HEK293T (cell line): Measurements from ENCODE around the gene HSPA1A.

ENCODE experiments used
- CTCF ChIA-PET: fragments of 350-600 bp; formaldehyde crosslinking; extraction: SDS; loops from one replicate; lab custom pipeline; 2021; ENCODE audit warnings: antibody characterized with exemption, inconsistent platforms; lab: Yijun Ruan, JAX
- POLR2A ChIA-PET: fragments of 350-600 bp; formaldehyde crosslinking; extraction: SDS; loops from one replicate; lab custom pipeline; 2020; ENCODE audit warnings: antibody characterized with exemption, inconsistent platforms; lab: Yijun Ruan, JAX
- DNase-seq: peaks from one replicate; pipeline ENCODE4 v3.0.0; 2012; ENCODE audit warnings: mixed read lengths; ENCODE audit errors: extremely low spot score
- ARNT ChIP-seq: fragments of 450-650 bp; IDR thresholded peaks from 2 replicates; pipeline ENCODE4 v1.6.1; 2017; ENCODE audit warnings: mild to moderate bottlenecking
- BHLHE40 ChIP-seq: fragments of 450-650 bp; IDR thresholded peaks from 2 replicates; pipeline ENCODE4 v1.6.1; 2016; ENCODE audit warnings: mild to moderate bottlenecking, moderate library complexity, borderline replicate concordance
- CTBP1 ChIP-seq: fragments of 450-650 bp; IDR thresholded peaks from 2 replicates; pipeline ENCODE4 v1.6.1; 2016; ENCODE audit warnings: borderline replicate concordance
- ELF4 ChIP-seq: fragments of 450-650 bp; IDR thresholded peaks from 2 replicates; pipeline ENCODE4 v1.6.1; 2017; ENCODE audit warnings: antibody characterized with exemption
- FOXA1 ChIP-seq: fragments of 450-650 bp; IDR thresholded peaks from 2 replicates; pipeline ENCODE4 v1.6.1; 2016; ENCODE audit warnings: mild to moderate bottlenecking
- FOXK2 ChIP-seq: fragments of 450-650 bp; IDR thresholded peaks from 2 replicates; pipeline ENCODE4 v1.6.1; 2016; ENCODE audit warnings: mild to moderate bottlenecking
- FOXM1 ChIP-seq: fragments of 450-650 bp; IDR thresholded peaks from 2 replicates; pipeline ENCODE4 v1.6.1; 2017; ENCODE audit warnings: mild to moderate bottlenecking, borderline replicate concordance
- HDGF ChIP-seq: fragments of 450-650 bp; IDR thresholded peaks from 2 replicates; pipeline ENCODE4 v1.6.1; 2017; ENCODE audit warnings: antibody characterized with exemption, borderline replicate concordance
- L3MBTL2 ChIP-seq: fragments of 450-650 bp; conservative IDR thresholded peaks from 2 replicates; pipeline ENCODE4 v1.6.1; 2016; ENCODE audit warnings: mild to moderate bottlenecking
- LEF1 ChIP-seq: fragments of 450-650 bp; IDR thresholded peaks from 2 replicates; pipeline ENCODE4 v1.6.1; 2017; ENCODE audit warnings: mild to moderate bottlenecking, borderline replicate concordance
- NFRKB ChIP-seq: fragments of 450-650 bp; IDR thresholded peaks from 2 replicates; pipeline ENCODE4 v1.6.1; 2016; ENCODE audit warnings: mild to moderate bottlenecking, moderate library complexity
- SP1 ChIP-seq: fragments of 450-650 bp; IDR thresholded peaks from 2 replicates; pipeline ENCODE4 v1.6.1; 2017
- SUZ12 ChIP-seq: fragments of 450-650 bp; IDR thresholded peaks from 2 replicates; pipeline ENCODE4 v1.6.1; 2016; ENCODE audit warnings: mild to moderate bottlenecking
- TARDBP ChIP-seq: fragments of 450-650 bp; IDR thresholded peaks from 2 replicates; pipeline ENCODE4 v1.6.1; 2016
- ZNF384 ChIP-seq: fragments of 450-650 bp; IDR thresholded peaks from 2 replicates; pipeline ENCODE4 v1.6.1; 2016
- TF ChIP-seq, protein P1 (sequence below): fragments of 450-650 bp; IDR thresholded peaks from 2 replicates; pipeline ENCODE4 v1.6.1; 2016

Gene HSPA1A

DNA sequence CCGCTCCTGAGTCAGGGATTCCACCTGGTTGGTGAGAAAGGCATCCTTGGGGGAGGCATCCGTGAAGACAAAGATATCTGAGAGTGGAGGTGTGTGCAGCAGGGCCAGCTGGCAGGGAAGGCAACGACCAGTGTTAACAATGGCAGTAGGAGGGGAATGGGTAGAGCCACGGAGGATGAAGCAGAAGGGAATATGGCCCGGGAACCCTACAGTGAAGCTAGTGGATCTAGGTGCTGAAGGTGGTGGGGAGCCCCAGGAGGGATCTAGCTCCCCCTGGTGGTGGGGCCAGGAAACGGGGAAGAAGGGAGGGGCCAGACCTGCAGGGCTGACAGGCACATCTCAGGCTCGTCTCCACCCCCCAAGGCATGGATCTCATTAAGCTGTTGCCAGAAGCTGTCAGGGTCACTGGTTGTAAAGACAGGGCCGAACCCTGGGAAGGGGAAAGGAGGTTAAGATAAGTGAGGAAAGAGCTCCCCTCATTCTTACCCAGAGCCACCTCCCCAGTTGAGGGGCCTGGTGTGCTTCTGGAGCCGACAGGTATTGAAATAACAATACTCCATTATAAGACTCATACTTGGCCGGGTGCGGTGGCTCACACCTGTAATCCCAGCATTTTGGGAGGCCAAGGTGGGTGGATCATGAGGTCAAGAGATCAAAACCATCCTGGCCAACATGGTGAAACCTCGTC, 45.5 kb upstream of the HSPA1A start:
- TF ChIP-seq BHLHE40 = no peak
- TF ChIP-seq, protein P1, sequence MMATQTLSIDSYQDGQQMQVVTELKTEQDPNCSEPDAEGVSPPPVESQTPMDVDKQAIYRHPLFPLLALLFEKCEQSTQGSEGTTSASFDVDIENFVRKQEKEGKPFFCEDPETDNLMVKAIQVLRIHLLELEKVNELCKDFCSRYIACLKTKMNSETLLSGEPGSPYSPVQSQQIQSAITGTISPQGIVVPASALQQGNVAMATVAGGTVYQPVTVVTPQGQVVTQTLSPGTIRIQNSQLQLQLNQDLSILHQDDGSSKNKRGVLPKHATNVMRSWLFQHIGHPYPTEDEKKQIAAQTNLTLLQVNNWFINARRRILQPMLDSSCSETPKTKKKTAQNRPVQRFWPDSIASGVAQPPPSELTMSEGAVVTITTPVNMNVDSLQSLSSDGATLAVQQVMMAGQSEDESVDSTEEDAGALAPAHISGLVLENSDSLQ = peak; percentile 76
- CTCF ChIA-PET = interaction anchor here (0.5 to 3.1 kb wide), 21 partner anchors 9 to 171 kb away, joined by 3 to 19 read pairs (median 4); partner anchors contain the start of genes ABHD16A, DDAH2, LY6G5C and MSH5

DNA sequence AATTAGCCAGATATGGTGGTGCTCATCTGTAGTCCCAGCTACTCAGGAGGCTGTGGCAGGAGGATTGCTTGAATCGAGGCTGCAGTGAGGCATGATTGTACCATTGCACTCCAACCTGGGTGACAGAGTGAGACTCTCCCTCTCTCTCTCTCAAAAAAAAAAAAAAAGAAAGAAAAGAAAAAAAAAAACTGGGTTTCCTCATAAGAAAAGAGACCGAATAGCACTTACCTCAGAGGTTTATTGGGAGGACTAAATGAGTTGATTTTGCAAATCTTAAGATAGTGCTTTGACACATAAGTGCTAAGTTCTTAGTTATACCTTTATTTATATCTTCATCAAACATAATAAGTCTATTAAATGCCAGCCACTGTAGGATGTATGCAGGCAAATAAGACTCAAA, 44.5 kb upstream of the HSPA1A start:
- ChIA-PET POLR2A (interaction anchor here (0.6 to 1.2 kb wide), 2 partner anchors 41 to 70 kb away, joined by 4 to 7 read pairs; no protein-coding TSS in a partner anchor), CTCF (interaction anchor here (0.9 to 3.1 kb wide), 4 partner anchors 20 to 172 kb away, joined by 3 to 13 read pairs (median 8); partner anchors contain the start of gene DDAH2)
- TF ChIP-seq ZNF384 (0 out of 2 replicates have a peak, but pooled peaks have one; percentile 45), ELF4 (no peak), BHLHE40 (no peak)
- DNase-seq = no peak

More for the DNA sequence above, 45.5 kb upstream of the HSPA1A start:
- POLR2A ChIA-PET = interaction anchor here (0.6 to 1.4 kb wide), 8 partner anchors 30 to 105 kb away, joined by 3 to 8 read pairs (median 5); partner anchors contain the start of genes CLIC1, GPANK1, HSPA1A and HSPA1B
- peak; percentile 95 for DNase-seq

DNA sequence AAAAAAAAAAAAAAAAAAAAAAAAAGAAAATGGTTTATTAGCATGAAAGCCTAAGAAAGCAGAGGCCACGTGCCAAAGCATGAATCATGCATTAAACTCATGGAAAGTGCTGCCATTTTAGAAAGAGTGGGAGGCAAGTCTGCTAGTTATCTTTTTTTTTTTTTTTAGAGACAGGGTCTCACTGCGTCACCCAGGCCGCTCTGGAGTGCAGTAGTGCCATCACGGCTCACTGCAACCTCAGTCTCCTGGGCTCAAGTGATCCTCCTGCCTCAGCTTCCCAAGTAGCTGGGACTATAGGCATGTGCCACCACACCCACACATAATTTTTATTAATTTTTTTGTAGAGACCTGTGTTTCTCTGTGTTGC, 43.4 kb upstream of the HSPA1A start:
- CTCF ChIA-PET = no interaction called here
- DNase-seq = no peak
- POLR2A ChIA-PET = interaction anchor here (1.8 kb wide), 1 partner anchor 56 kb away, joined by 9 read pairs; the partner anchor contains the start of gene HSPA1B
- no peak for TF ChIP-seq SP1
- TF ChIP-seq ZNF384 = no peak
- TF ChIP-seq FOXK2 = no peak

DNA sequence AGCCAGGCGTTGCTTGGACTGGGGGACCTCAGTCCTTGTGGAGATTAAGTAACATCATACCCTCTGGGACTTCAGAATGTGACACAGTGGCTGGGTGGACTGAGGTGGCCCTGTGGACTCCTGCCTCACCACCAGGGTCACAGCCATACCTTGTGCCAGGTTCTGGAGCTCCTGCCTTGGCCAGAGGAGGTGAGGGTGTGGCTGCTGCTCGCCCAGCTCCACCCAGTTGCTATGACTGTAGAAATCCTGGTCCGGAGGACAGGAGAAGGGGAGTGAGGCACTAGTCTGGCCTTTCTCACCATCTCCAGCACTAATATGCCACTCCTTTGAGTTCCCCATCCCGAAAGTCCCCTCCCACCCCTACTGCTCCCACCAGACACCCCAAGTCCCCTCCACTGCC, 40.2 kb upstream of the HSPA1A start:
- TF ChIP-seq ELF4 (no peak), BHLHE40 (no peak), L3MBTL2 (no peak), FOXA1 (no peak)
- TF ChIP-seq, protein P1 = no peak
- ChIA-PET CTCF (interaction anchor here (0.8 to 1.8 kb wide), 3 partner anchors 16 to 165 kb away, joined by 4 to 6 read pairs (median 5); no protein-coding TSS in a partner anchor), POLR2A (interaction anchor here (0.9 to 3.1 kb wide), 5 partner anchors 36 to 110 kb away, joined by 3 to 11 read pairs (median 6); partner anchors contain the start of genes ABHD16A, GPANK1, HSPA1A and HSPA1B)
- no peak for DNase-seq

DNA sequence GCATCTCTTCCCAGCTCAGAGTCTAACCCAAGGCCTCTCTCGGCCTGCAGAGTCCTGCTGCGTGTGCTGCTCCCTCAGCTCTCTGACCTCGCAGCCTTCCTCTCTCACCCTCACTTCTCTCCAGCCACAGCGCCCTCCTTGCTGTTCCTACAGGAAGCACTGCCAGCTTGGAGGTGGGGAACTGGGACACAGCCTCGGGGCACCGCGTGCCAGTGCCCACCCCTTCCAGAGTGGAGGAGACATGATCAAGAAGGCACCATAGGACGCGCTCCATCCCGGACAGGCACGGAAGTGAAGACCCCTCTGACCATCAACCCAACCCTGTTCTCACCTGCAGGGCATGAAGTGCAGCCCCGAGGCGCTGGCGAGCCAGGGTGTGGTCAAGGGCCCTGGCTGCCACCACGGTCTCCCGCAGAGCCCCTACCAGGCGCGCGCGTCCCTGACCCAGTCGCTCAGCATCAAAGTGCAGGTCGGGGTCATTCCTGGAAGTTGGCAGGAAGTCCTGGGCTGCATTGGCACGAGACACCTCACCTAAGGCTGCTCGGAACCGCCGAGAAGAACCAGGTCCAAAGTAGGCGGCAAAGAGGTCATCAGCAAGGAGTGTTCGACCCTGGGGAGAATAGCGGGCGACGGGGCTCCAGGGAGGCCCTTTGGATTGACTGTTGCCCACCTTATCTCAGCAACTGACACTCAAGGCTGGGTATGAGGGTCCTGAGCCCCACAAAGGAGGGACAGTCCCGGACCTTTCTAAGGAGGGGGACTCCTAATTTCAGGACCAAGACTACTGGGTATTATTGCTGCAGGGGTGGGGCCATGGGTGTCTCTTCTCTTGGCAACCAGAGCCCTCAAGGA, 39.5 kb upstream of the HSPA1A start:
- no peak for TF ChIP-seq L3MBTL2
- no peak for TF ChIP-seq SUZ12
- TF ChIP-seq ZNF384 = no peak
- TF ChIP-seq HDGF = no peak
- TF ChIP-seq NFRKB = no peak
- no peak for TF ChIP-seq FOXA1
- TF ChIP-seq LEF1 = no peak
- TF ChIP-seq CTBP1 = no peak
- TF ChIP-seq BHLHE40 = no peak
- no peak for TF ChIP-seq FOXM1
- no peak for TF ChIP-seq ELF4
- no peak for TF ChIP-seq TARDBP
- no peak for TF ChIP-seq ARNT
- TF ChIP-seq, protein P1 = no peak
- TF ChIP-seq SP1 = no peak
- TF ChIP-seq FOXK2 = no peak
- DNase-seq = no peak
- ChIA-PET CTCF (interaction anchor here (0.8 to 1.8 kb wide), 3 partner anchors 15 to 165 kb away, joined by 4 to 6 read pairs (median 5); no protein-coding TSS in a partner anchor), POLR2A (interaction anchor here (0.9 to 3.1 kb wide), 5 partner anchors 36 to 111 kb away, joined by 3 to 11 read pairs (median 6); partner anchors contain the start of genes ABHD16A, GPANK1, HSPA1A and HSPA1B)

DNA sequence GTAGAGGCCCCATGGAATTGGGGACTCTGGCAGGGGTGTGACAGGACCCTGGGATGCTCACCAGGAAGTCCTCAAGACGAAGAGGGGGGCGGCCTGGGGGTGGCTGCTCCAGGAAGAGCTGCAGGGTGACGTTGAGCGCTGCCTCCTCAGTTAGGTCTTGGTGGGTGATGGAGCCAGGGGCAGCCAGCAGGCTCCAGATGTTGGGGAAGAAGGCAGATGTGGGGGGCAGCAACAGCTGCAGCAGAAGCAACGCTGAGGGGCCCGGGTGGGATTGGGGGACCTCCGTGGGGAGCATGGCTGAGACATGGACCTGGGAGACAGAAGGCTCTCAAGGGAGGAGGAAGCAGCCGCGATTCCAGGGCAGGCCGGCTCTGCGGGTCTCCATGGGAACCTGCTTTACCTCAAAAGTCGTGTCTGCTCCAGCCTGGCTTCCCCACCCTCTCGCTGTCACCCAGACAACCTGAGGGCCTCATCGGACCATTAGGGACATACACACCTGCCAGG, 38.8 kb upstream of the HSPA1A start:
- POLR2A ChIA-PET = interaction anchor here (1.6 kb wide), 1 partner anchor 30 kb away, joined by 5 read pairs; the partner anchor contains the start of gene LSM2
- DNase-seq = no peak
- TF ChIP-seq FOXA1 = no peak
- CTCF ChIA-PET = no interaction called here
